GM12865 (cell line): Measurements from ENCODE around the gene ANO9.
"Not testable (repeated sequence)": the region's sequence is repeated elsewhere in the genome, so short reads cannot be mapped to it uniquely, and the experiment has no call there.

Source experiments
- DNase-seq: peaks from one replicate; pipeline ENCODE4 v3.0.0; 2010; ENCODE audit warnings: low read depth
- H3K4me3 ChIP-seq: 2 replicates; pipeline ENCODE4 v1.5.1; 2011; ENCODE audit warnings: mild to moderate bottlenecking, low read depth, low read length, control low read depth
- TF ChIP-seq, protein P1 (sequence below): IDR thresholded peaks from 2 replicates; pipeline ENCODE4 v1.5.1; 2011; ENCODE audit warnings: low read length, control low read depth, low read depth, inconsistent platforms; ENCODE audit not compliant: insufficient read depth; ENCODE audit errors: missing control alignments

The ANO9 gene

DNA sequence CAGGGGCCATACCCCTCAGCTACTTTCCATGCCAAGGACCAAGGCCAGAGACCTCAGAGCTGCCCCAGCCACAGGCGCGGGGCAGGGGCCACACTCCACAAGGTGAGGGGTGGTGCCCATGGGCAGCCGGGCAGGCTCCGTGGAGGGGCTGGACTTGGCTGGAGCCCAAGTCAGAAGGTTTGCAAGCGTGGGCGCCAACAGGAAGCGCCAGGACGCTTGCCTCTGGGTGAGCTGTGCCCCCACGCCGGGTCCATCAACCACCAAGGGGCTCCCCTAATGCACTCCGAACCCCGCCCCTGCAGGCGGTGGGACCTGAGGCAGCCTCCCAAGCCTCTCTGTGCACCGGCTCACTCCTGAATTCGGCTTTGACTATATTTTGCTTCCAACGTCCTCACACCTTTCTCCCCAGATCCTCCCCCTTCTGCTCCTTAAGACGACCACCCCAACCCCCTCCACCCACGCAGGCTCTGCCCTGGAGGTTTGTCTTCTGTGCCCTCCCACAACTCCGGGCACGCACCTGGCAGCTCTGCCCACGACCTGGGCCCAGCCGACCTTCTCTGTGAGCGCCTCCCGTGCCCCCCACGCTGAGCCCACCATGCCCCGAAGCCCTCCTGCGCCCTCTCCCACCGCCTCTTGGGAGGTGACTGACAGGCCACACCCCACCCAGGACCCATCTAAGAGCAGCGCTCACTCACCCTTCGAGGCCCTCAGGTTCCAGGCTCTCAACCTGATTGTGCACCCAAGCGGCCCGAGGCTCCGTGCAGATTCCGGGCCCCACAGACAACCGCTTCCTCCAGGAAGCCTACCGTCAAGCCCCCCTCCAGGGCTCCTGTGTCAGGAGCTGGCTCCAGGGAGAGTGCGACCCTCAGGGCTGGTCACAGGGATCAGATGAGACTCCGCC, 50.4 kb downstream of the ANO9 start:
- DNase-seq: no peak
- no peak overlapping the region for H3K4me3 ChIP-seq
- TF ChIP-seq, protein P1, sequence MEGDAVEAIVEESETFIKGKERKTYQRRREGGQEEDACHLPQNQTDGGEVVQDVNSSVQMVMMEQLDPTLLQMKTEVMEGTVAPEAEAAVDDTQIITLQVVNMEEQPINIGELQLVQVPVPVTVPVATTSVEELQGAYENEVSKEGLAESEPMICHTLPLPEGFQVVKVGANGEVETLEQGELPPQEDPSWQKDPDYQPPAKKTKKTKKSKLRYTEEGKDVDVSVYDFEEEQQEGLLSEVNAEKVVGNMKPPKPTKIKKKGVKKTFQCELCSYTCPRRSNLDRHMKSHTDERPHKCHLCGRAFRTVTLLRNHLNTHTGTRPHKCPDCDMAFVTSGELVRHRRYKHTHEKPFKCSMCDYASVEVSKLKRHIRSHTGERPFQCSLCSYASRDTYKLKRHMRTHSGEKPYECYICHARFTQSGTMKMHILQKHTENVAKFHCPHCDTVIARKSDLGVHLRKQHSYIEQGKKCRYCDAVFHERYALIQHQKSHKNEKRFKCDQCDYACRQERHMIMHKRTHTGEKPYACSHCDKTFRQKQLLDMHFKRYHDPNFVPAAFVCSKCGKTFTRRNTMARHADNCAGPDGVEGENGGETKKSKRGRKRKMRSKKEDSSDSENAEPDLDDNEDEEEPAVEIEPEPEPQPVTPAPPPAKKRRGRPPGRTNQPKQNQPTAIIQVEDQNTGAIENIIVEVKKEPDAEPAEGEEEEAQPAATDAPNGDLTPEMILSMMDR: no peak

DNA sequence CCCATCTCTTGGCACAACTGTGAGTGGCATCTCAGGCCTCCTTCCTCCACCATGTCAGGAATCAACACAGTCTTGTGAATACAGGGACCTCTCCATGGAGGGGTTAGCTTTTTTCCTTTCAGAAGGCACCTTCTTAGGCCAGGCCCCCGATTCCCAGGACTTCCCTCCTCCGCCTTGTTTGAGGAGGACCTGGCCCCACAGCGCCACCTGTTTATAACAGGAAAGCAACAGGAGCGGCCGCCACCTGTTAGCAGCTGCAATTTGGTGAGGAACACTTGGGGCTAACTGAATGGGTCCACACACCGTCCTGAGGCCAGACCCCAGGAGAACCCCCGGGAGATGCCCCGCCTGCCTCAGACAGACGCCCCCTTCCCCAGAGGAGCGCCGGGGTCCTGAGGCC, 51.6 kb downstream of the ANO9 start:
- TF ChIP-seq, protein P1: no peak
- DNase-seq: no peak

DNA sequence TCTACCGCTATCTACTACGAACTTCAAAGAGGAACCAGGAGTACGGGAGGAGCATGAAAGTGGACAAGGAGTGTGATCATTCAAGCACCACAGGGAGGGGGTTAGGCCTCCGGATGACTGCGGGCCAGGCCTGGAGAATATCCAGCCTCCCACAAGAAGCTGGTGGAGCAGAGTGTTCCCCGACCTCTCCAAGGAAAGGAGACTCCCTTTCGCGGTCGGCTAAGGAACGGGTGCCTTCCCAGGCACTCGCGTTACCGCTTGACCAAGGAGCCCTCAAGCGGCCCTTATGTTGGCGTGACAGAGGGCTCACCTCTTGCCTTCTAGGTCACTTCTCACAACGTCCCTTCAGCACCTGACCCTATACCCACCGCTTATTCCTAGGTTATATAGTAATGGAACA, 52.4 kb downstream of the ANO9 start:
- H3K4me3 ChIP-seq, DNase-seq: not testable (repeated sequence)

More for the DNA sequence above, 51.6 kb downstream of the ANO9 start:
- no peak overlapping the region for H3K4me3 ChIP-seq

DNA sequence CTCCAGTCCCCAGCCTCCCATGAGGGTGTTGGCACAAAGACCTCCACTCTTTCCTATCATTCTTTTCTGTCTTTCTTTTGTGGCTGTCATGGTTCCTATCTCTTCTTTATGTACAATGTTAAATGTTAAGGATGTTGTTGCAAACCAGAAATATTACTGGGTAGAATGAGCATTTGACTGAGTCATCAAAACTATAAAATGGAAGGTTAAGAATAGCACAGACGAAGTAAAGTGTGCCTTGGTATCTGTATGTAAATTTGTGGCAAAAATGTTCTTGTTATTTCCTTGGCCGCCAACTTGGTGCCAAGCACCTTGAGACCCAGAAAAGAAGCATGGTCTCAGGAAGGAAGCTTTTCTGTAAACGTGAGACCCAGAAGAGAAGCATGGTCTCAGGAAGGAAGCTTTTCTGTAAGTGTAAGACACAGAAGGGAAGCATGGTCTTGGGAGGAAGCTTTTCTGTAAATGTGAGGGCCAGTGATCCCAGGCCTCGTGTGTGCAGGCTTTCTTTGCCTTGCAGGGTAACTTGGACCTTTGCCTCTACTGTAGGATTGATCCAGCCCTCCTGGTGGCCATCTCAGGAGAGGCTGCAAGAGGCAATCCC, 54.5 kb downstream of the ANO9 start:
- no peak overlapping the region for H3K4me3 ChIP-seq
- TF ChIP-seq, protein P1: no peak
- DNase-seq: no peak

DNA sequence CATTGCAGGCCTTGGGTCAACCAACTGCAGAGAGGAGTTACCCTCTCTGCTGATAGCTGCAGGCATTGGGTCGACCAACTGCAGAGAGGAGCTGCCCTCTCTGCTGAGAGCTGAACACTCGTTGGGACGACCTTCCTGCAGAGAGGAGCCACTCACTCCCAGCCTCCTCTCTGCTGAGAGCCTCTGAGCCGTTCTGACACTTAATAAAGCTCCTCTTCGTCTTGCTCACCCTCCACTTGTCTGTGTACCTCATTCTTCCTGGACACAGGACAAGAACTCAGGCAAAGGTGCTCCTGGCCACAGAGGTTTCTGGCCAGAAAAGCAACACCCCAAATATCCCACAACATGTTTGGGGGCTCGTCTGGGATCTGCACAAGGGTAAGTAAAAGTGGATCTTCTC, 55.3 kb downstream of the ANO9 start:
- no peak for DNase-seq
- H3K4me3 ChIP-seq: no peak overlapping the region
- TF ChIP-seq, protein P1: no peak

DNA sequence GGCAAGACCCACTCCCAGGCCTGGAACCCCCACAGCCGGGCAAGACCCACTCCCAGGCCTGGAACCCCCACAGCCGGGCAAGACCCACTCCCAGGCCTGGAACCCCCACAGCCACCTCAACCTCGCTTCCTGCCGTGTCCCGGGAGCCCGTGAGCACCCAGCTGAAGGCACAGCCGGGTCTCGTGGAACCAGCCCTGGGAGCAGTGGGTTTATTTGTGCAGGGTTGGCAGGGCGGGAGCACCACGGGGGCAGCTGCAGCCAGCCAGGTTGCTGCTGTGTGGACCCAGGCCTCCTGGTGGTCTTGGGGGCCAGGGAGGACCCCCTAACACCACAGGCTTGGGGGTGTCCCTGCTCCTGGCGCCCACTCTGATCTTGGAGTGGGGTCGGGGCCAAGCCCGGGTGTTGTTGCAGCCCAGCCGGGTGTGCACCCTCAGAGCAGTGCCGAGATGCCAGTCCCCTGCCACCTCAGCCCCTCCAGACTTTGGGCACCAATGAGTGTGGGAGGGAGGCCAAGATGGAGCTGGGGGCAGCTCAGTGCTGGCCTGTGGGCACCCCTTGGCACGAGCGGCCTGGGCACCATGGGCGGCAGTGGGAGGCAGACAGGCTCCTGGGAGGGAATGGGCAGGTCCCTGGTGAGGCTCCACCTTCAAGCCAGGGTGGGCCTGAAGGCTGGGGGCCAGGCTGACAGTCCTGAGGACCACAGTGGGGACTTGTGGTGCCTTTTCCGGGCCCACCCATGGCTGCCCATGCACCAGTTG, 56.0 kb downstream of the ANO9 start:
- DNase-seq: no peak
- TF ChIP-seq, protein P1: no peak
- H3K4me3 ChIP-seq: no peak overlapping the region

DNA sequence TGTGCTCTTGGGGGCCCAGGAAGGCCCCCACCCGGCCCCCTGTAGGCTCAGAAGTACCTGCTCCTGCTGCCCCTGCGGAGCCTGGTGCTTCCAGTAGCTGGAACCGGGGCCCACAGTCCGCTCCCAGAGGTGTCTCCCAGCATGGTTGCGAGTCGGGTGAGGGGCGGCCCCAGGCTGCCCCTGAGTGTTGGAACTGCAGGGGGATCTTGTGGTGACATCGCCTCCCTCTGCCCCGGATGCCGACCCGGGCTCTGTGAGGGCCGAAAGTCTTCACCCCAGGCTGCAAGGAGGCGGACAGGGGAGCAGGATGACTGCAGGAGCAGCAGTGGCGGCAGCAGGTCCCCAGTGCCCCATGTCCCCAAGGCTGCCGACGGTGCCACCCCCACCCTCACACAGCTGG, 57.3 kb downstream of the ANO9 start:
- DNase-seq: no peak
- TF ChIP-seq, protein P1: no peak
- H3K4me3 ChIP-seq: no peak overlapping the region
